HUES64 (cell line): ENCODE measurements around the gene MTHFD2L.
A peak's percentile ranks its signal among the peaks of the same experiment; 100 is the strongest.
"Not testable (repeated sequence)": the region's sequence is repeated elsewhere in the genome, so short reads cannot be mapped to it uniquely, and the experiment has no call there.

Experiments
- H3K27ac ChIP-seq: 2 replicates; pipeline ENCODE4 v1.7.0; 2013; ENCODE audit warnings: low read depth, low read length, inconsistent platforms
- H3K27me3 ChIP-seq: 2 replicates; pipeline ENCODE4 v1.6.1; 2013; ENCODE audit warnings: mild to moderate bottlenecking, low read length; ENCODE audit not compliant: insufficient read depth
- H3K36me3 ChIP-seq: 2 replicates; pipeline ENCODE4 v1.6.1; 2013; ENCODE audit warnings: mild to moderate bottlenecking, low read length; ENCODE audit not compliant: insufficient read depth
- H3K4me1 ChIP-seq: 2 replicates; pipeline ENCODE4 v1.6.1; 2013; ENCODE audit warnings: mild to moderate bottlenecking, low read length, moderate library complexity; ENCODE audit not compliant: insufficient read depth
- H3K4me3 ChIP-seq: 2 replicates; pipeline ENCODE4 v1.5.1; 2013; ENCODE audit warnings: mild to moderate bottlenecking, low read length, moderate library complexity
- H3K9ac ChIP-seq: 2 replicates; pipeline ENCODE4 v1.6.1; 2013; ENCODE audit warnings: mild to moderate bottlenecking, low read depth, low read length
- H3K9me3 ChIP-seq: 2 replicates; pipeline ENCODE4 v1.6.1; 2013; ENCODE audit warnings: low read depth, low read length; ENCODE audit not compliant: insufficient read depth
- WGBS: fragments of 150-250, 120-280 bp; methylation state at CpG from one replicate; pipeline ENCODE4 v1.1.7; 2013; ENCODE audit warnings: missing lambda C conversion rate; 5-methylcytosine and 5-hydroxymethylcytosine counted together

Gene MTHFD2L

GRCh38 chr4:74117024-74117534 is 40.8 kb upstream of the MTHFD2L start:
- H3K9ac ChIP-seq, result no peak overlapping the region
- H3K4me1 ChIP-seq, result peaks cover 6% of the 10 kb centered on the region; the same call in 1 of the 2 replicates
- no peaks in the 10 kb centered on the region for H3K27me3 ChIP-seq
- no peaks in the 10 kb centered on the region for H3K36me3 ChIP-seq
- no peaks in the 10 kb centered on the region for H3K9me3 ChIP-seq
- H3K4me3 ChIP-seq, result no peak overlapping the region
- WGBS, result 63% methylated on average over 3 of the region's 3 CpGs
- 0 out of 2 replicates have a peak overlapping the region, but pooled peaks have one; percentile 34 for H3K27ac ChIP-seq

- no peak overlapping the region for H3K27ac ChIP-seq
- no peak overlapping the region for H3K4me3 ChIP-seq
- H3K4me1 ChIP-seq, result peaks cover 6% of the 10 kb centered on the region; the same call in 1 of the 2 replicates
- H3K9me3 ChIP-seq, result no peaks in the 10 kb centered on the region
- no peaks in the 10 kb centered on the region for H3K27me3 ChIP-seq
- H3K9ac ChIP-seq, result no peak overlapping the region
- H3K36me3 ChIP-seq, result no peaks in the 10 kb centered on the region
- WGBS, result 97% methylated on average over 6 of the region's 6 CpGs
Measured at GRCh38 chr4:74118600-74119338, 39.1 kb upstream of the MTHFD2L start.

DNA sequence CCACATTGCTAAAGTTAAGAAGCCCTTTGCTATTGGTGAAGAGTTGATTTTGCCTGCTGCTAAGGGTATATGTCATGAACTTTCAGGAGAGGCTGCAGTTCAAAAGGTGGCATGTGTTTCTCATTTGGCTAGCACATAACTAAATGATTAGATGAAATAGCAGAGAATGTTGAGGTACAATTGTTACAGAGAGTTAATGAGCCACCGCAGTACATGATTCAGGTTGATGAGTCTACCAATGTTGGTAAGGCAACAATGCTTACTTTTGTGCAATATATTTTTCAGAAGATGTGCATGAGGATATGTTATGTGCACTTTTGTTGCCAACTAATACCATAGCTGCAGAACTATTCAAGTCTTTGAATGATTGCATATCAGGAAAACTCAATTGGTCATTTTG is 37.8 kb upstream of the MTHFD2L start:
- WGBS, result 93% methylated on average over 1 of the region's 1 CpG
- no peak overlapping the region for H3K27ac ChIP-seq
- no peaks in the 10 kb centered on the region for H3K27me3 ChIP-seq
- no peaks in the 10 kb centered on the region for H3K36me3 ChIP-seq
- H3K9ac ChIP-seq, result no peak overlapping the region
- peaks cover 8% of the 10 kb centered on the region for H3K9me3 ChIP-seq
- peaks cover 6% of the 10 kb centered on the region; the same call in 1 of the 2 replicates for H3K4me1 ChIP-seq
- no peak overlapping the region for H3K4me3 ChIP-seq

- no peak overlapping the region for H3K4me3 ChIP-seq
- H3K36me3 ChIP-seq, result no peaks in the 10 kb centered on the region
- H3K27me3 ChIP-seq, result no peaks in the 10 kb centered on the region
- H3K9me3 ChIP-seq, result peaks cover 21% of the 10 kb centered on the region
- H3K27ac ChIP-seq, result no peak overlapping the region
- peaks cover 4% of the 10 kb centered on the region; the same call in 1 of the 2 replicates for H3K4me1 ChIP-seq
- WGBS, result 100% methylated on average over 1 of the region's 2 CpGs
- no peak overlapping the region for H3K9ac ChIP-seq
Measured at GRCh38 chr4:74121643-74122579, 36.0 kb upstream of the MTHFD2L start.

DNA sequence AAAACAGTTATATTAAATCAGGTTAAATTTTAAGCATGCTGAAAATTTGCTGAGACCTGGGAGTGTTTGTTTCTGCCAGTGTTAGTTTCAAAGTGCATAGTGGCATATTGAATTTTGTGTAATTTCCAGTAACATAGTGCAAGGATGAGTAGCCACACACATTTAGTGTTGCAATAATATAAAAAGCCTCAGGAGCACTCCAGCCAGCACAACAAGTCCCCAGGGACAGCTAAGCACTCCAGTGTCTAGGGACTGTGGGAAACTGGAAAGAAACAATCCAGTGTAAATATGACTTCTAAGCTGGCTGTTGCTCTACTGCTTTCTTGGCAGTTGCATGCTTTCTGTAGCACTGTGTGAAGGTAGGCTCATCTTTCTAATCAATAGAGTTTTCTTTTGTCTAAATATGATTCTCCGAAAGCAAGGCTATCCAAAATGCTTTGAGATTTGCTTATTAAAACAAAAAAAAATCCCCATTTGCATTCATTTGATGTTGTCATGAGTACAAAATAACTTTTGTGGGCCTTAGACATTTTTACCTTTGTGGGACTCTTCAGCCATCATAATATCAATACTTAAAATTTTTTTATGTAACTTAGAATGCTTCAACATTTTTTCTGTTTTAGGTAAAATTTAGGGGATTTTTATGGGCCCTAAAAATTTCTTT is 34.7 kb upstream of the MTHFD2L start:
- Histone ChIP-seq H3K4me3 (no peak overlapping the region), H3K9me3 (peaks cover 21% of the 10 kb centered on the region), H3K36me3 (no peaks in the 10 kb centered on the region), H3K27me3 (no peaks in the 10 kb centered on the region), H3K9ac (no peak overlapping the region), H3K27ac (no peak overlapping the region), H3K4me1 (no peaks in the 10 kb centered on the region)
- no CpG with 5 or more reads among the region's 1 CpG for WGBS

DNA sequence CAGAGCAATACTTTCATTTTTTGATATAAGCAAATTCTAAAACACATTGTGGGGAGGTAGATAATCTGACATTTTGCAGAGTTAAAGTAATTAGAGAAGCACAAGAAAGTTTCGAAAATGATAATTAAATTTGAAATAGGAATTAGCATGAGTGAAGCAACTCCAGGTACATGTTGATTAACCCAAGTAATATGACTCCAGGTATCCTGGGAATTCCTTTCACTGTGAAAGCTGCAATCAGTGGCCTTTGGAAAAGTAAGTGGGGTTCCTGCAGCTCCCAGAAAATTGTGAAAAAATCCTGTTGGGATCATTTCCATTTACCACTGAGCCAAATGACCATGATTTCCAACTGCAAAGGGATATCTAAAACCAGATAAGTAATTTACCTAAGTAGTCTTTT is 32.9 kb upstream of the MTHFD2L start:
- Histone ChIP-seq H3K4me3 (no peak overlapping the region), H3K4me1 (no peaks in the 10 kb centered on the region), H3K27me3 (no peaks in the 10 kb centered on the region), H3K9ac (no peak overlapping the region), H3K9me3 (peaks cover 21% of the 10 kb centered on the region), H3K27ac (no peak overlapping the region), H3K36me3 (no peaks in the 10 kb centered on the region)
- WGBS, result 88% methylated on average over 1 of the region's 1 CpG

DNA sequence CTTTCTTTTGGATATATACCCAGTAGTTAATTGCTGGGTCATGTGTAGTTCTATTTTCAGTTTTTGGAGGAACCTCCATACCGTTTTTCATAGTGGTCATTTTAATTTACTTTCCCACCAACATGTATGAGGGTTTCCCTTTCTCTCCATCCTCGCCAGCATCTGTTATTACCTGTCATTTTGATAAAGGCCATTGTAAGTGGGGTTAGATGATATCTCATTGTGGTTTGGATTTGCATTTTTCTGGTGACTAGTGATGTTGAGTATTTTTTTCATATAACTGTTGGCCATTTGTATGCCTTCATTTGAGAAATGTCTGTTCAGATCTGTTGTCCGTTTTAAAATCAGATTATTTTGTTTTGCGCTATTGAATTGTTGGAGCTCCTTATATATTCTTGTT is 30.2 kb upstream of the MTHFD2L start:
- H3K27me3 ChIP-seq, result no peaks in the 10 kb centered on the region
- no peaks in the 10 kb centered on the region for H3K36me3 ChIP-seq
- H3K9me3 ChIP-seq, result peaks cover 21% of the 10 kb centered on the region
- WGBS, result 94% methylated on average over 3 of the region's 4 CpGs
- H3K4me3 ChIP-seq, result no peak overlapping the region
- no peak overlapping the region for H3K27ac ChIP-seq
- H3K4me1 ChIP-seq, result no peaks in the 10 kb centered on the region
- H3K9ac ChIP-seq, result no peak overlapping the region

GRCh38 chr4:74130843-74131242 is 27.1 kb upstream of the MTHFD2L start:
- H3K4me3 ChIP-seq, H3K27ac ChIP-seq, H3K9ac ChIP-seq, H3K27me3 ChIP-seq, H3K4me1 ChIP-seq, H3K36me3 ChIP-seq, H3K9me3 ChIP-seq: not testable (repeated sequence)
- WGBS, result 96% methylated on average over 2 of the region's 2 CpGs

- H3K4me3 ChIP-seq, H3K27me3 ChIP-seq, H3K9ac ChIP-seq, H3K27ac ChIP-seq, H3K4me1 ChIP-seq, H3K9me3 ChIP-seq, H3K36me3 ChIP-seq: not testable (repeated sequence)
Measured at GRCh38 chr4:74132188-74132587, 25.7 kb upstream of the MTHFD2L start.

- WGBS, result 69% methylated on average over 1 of the region's 1 CpG
- no peak overlapping the region for H3K27ac ChIP-seq
- no peaks in the 10 kb centered on the region for H3K27me3 ChIP-seq
Measured at GRCh38 chr4:74132944-74133343, 25.0 kb upstream of the MTHFD2L start.

More at GRCh38 chr4:74132944-74133343, 25.0 kb upstream of the MTHFD2L start:
- H3K36me3 ChIP-seq, result no peaks in the 10 kb centered on the region
- H3K4me1 ChIP-seq, result no peaks in the 10 kb centered on the region
- no peak overlapping the region for H3K9ac ChIP-seq
- H3K9me3 ChIP-seq, result peaks cover 6% of the 10 kb centered on the region; the same call in 1 of the 2 replicates
- H3K4me3 ChIP-seq, result no peak overlapping the region
